ENCODE measurements around the gene SPG21.
"Not testable (repeated sequence)": the region's sequence is repeated elsewhere in the genome, so short reads cannot be mapped to it uniquely, and the experiment has no call there.

The SPG21 gene, protein sequence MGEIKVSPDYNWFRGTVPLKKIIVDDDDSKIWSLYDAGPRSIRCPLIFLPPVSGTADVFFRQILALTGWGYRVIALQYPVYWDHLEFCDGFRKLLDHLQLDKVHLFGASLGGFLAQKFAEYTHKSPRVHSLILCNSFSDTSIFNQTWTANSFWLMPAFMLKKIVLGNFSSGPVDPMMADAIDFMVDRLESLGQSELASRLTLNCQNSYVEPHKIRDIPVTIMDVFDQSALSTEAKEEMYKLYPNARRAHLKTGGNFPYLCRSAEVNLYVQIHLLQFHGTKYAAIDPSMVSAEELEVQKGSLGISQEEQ

DNA sequence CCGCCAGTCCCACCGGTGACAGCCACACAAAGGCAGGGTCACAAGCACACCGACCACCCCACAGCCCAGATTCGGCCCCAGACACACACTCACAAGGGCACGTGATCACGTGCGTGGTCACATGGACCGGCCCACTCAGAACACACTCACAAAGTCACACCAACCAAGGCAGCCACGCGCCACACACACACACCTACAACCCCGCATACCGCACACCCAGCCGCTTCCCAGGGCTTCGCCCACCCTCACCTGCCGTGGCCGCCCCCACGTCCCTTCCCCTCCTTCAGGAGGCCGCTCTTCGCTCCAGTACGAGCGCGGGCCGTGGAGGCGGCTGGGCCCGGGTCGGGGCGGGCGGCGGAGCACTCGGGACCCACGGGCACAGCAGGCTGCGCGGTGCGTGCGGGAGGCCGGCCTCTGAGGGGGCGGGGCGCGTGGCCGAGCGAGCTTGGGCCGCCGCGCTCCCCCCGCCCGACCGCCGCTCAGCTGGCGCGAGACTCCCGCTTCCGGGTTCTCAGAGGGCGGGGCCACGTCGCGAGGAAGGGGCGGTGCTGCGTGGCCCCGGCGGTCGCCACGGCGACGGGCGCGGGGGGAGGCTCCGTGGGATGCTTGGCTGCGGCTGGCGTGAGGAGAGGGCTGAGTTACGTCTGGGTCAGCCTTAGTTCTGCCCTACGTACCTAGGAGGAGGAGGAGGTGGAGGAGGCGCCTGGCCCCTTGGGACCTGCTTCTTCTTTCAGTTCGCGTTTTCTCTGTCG, at the start of gene SPG21:
TSS of gene SPG21 (minus strand) at position 499 of the 752 bp plus-strand sequence. CDS start 6,345 bp downstream, outside the sequence.
- peak; percentile 97 for DNase-seq (ENCODE audit: low spot score)

DNA sequence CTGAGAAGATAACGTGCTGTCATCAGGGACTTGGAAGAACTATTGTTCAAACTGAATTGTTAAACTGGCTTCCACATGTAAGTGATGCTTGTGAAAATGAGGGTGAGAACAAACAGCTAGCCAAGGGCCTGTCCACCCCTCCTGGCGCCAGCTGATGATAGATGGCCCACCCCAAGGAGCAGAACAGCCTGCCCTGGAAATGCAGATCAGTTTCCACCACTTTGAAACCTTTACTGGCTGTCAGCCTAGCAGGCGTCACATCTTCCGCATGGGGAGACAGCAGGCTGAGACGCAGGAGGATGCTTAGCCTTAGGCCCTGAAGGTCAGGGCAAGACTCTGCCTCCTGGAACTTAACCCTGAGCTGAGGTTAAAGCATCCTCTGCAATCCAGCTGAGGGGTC, 49.1 kb upstream of the SPG21 start:
- DNase-seq (ENCODE audit: low spot score): no peak

DNA sequence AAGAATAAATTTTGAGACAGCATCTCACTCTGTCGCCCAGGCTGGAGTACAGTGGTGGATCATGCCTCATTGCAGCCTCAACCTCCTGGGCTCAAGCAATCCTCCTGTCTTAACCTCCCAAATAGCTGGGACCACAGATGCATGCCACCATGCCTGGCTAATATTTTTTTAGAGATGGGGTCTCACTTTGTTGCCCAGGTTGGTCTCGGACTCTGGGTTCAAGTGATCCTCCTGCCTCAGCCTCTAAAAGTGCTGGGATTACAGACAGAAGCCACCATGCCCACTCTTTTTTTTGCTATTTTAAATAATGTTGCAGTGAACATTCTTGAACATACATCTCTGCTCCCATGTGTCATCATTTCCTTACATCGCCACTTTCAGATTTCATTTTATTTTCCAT, 48.7 kb upstream of the SPG21 start:
- no peak for DNase-seq (ENCODE audit: low spot score)

DNA sequence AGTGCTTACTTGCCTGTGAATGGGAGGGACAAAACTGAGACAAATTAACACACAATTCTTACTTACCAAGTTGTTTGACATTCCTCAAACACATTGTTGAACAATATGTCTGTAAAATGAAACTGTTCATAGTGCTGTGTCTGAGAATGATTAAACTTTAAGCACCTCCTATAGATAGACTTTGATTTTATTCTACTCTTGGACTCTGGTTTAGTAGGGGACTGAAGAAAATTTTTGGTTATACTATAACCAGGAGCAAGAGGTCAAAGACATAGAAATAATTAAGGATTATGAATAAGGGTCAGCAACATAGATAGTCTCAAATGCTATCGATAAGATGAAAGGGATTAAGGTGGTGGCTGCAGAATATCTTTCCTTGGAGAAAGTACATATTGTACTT, 47.6 kb upstream of the SPG21 start:
- no peak for DNase-seq (ENCODE audit: low spot score)

DNA sequence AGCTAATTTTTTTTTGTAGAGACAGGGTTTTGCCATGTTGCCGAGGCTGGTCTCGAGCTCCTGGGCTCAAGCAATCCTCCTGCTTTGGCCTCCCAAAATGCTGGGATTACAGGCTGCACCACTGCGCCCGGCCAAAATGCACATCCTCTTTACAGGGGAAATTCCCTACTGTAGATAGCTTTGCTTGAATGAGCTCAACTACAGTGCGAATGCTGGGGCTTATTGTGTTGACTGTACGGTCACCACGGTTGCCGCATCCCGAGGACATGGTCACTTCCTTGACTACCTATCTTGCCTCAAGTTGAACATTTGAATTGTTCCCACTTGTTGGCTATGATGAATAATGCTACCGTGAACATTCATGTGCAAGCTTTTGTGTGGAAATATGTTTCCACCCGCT, 45.0 kb upstream of the SPG21 start:
- DNase-seq (ENCODE audit: low spot score): no peak

DNA sequence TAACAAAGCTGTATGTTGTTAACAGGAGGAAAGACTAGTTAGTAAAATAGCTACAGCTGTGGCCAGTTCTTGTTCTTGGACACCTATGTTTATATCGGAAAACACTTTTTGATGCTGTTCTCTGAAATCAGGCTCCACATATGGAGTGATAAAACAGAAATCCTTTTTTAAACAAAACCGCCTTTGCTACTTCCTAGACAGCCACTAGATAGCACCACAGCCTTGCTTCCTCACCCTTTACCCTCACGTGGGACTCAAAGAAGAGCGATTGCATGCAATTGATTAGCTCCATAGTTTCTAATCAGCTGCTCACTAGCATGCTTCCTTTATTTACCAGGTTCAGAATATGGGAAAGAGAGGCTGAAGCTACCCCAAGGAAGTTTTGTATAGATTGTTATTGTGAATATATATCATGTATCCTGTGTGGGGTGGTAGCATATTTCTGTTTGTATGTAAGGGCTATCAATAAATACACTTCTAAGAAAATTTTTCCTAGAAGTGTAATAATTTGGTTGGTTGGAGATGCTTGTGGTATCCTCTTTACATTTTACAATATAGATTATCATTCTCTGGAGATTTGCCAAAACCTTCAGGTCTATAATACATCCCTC, 44.0 kb upstream of the SPG21 start:
- DNase-seq (ENCODE audit: low spot score): peak; percentile 70

DNA sequence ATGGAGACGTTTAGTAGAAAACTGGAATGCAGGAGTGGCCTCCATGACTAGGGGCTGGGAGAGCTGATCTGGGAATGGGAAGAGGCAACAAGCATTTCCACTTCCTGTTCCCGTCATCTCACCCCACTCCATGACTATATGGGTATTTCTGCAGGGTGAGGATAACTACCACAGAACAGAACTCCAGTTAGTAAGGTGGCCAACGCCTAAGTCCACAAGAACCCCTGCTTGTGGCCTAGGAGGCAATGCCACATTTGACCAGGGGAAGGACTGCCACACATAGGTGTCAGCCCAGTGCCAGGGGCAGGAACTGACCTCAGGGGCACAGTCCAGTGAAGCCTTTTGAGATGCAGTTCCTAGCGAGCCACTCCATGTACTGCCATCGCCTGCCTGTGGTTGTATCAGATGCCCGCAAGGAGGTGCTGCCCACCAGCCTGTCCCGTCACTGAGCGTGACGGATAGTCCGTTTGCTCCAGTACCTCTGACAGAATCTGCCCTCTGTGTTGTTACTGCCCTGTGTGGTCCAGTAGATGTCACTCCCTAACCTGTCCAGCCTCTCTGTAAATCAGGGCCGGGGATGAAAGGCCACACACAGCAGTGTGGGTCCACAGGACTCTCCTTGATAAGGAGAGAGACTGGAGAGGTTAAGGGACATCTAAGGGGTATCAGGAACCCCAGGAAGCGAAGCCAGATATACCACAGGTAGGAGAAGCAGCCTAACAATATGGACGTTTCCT, 43.3 kb upstream of the SPG21 start:
- DNase-seq (ENCODE audit: low spot score): peak; percentile 62

DNA sequence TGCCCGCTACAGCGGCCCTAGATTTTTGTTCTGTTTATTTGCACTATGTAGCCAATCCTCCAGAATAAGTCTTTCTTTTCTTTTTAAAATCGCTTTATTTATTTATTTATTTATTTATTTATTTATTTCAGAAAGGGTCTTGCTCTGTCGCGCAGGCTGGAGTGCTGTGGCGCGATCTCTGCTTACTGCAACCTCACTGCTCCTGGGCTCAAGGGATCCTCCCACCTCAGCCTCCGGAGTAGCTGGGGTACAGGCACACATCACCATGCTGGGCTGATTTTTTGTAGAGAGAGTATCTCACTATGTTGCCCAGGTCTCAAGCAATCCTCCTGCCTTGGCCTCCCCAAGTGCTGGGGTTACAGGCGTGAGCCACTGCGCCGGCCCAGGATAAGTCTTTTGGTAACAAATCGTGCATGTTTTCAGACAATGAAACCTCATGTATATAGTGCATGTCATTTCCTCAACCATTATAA, 40.1 kb upstream of the SPG21 start:
- DNase-seq (ENCODE audit: low spot score): no peak

DNA sequence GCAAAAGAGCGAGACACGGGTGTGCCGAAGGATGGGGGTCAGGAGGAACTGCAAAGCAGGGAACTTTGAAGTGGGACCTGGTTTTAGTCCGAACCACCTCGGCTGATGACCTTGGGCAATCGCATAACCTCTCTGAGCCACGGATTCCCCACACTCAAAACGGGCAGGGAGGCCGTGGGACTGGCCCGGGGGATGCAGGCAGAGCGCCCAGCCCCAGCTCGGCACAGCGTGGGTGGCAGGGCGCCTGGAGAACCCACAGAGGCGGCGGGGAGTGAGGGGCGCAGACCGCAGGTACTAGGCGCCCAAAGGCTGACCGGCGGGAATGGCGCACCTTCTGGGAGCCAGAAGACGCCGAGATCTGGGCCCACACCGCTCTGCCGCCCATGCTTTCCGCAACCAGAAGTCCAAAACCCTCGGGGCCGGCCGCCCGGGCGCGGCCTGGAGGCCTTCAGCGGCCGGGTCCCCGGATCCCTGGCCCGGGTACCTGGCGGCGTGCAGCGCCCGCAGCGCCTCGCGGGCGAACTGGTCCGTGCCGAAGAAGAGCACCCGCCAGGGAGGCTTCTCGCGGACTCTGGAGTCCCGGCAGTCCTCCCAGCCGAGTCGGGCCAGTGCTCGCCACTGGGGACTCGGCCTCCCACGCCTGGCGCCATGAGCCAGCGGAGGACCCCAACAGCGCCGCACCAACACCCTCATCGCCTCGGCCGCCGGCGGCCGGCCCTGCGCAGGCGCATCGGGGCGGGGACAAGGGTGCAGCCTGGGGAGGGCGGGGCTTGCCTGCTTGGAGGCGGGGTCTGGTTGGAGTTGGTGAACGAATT, 39.4 kb upstream of the SPG21 start, which contains the start of gene MTFMT:
TSS of gene MTFMT (minus strand) at position 719 of the 815 bp plus-strand sequence. CDS start at position 693, 26 bp downstream.
- peak; percentile 100 for DNase-seq (ENCODE audit: low spot score)

DNA sequence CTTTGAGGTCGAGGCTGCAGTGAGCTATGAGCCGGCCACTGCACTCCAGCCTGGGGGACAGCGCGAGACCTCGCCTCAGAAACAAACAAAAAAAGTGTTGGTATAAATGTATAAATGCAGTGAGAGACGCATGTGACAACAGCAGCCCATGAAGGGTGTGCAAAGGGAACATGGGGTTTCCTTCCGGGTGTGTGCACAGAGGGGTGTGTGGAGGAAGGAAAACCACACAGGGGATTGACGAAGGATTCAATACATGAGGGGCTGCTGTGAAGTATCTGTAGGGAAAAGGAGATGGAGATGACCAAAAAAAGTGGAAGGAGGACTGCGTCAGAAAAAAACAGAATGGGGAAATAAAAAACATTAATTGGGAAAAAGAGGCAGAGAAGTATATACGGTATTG, 38.6 kb upstream of the SPG21 start:
- no peak for DNase-seq (ENCODE audit: low spot score)

DNA sequence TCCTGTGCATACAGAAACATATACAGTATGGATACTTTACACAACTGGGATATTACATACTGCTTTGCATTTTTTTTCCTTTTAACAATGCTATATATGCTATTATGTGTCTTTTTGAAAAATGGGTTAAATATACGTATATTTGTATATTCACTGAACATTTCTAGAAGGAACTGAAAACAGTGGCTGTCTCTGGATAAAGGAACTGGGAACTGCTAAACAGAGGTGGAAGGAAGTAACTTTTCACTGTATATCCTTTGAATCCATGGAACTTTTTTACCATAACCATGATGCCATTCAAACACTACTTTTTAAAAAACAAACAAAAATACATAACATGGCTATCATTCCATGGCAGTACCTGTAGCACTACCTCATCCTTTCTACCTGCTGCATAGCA, 37.9 kb upstream of the SPG21 start:
- no peak for DNase-seq (ENCODE audit: low spot score)

DNA sequence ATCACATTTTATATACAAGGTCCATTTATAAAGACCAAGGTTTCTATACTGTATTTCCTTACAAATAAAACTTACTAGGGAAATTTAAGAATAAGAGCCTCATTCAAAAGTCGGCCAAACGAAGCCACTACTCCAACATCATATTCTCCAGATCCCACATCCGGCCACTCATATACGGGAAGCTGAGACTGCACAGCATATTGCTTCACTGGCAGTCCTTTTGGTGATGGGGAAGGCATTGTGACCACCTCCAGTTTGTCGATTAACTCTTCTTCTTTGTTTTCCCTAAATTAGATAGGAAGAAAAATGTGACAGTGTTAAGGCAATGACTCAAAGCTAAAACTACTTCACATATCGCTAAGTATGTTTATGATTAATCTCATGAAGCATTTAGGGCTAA, 37.0 kb upstream of the SPG21 start:
- DNase-seq (ENCODE audit: low spot score): no peak

DNA sequence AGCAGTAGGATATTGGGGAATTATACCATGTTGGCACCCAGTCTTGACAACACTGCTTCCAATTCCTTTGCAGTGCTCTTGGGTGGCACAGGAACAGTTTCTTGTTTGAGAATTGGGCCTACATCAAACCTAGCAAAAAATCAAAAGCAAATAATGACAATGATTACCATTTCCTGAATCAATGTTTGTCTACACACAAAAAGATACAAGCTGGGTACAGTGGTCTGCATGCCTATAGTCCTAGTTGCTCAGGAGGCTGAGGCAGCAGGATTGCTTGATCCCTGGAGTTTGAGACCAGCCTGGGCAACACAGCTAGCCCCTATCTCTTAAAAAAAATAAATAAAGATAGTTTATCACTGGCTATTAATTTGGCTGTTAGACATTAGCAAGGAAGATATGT, 31.8 kb upstream of the SPG21 start:
- DNase-seq (ENCODE audit: low spot score): no peak

DNA sequence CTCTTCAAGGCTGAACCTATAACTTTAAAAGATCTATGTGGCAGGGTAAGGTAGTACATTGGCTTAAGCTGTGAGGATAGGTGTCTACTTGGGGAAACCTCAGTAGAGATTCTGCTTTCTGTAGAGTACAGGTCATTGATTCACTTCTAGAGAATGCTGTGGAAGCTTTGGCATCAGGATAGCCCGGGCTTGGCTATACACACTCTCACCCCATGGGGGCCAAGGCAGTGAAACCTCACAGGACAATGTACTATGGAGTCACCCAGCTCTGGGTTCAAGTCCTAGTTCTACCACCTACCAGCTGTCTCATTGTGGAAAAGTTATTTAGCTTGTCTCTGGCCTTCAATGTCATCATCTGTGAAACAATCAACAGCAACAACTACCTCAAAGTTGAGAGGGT, 30.7 kb upstream of the SPG21 start:
- no peak for DNase-seq (ENCODE audit: low spot score)

DNA sequence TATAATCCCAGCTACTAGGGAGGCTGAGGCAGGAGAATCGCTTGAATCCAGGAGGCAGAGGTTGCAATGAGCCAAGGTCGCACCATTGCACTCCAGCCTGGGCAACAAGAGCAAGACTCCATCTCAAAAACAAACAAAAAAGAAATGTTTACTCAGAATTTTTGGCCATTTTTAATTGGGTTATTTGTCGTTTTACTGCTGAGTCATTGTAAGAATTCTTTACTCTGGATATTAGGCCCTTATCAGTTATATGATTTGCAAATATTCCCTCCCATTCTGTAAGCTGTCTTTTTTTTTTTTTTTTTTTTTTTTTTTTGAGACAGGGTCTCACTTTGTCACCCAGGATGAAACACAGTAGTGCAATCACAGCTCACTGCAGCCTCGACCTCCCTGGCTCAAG, 21.5 kb upstream of the SPG21 start:
- DNase-seq (ENCODE audit: low spot score): not testable (repeated sequence)

DNA sequence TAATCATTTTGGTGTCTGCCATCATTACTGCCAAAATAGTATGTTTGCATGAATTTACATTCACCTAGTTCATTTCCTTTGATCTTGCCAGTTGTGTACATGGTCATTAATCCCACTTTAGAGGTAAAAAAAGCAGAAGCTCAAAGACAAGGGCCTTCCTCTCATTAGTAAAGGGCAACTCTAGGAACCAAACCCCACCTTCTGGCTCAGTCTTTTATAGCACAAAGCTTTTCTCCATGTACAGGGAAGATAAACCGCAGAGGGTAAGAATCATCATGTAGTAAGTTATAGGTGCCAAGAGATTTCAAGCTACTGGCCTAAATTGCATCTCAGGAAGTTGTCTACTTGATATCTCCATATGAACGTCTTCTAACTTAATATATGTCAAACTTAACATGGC, 19.3 kb upstream of the SPG21 start:
- DNase-seq (ENCODE audit: low spot score): peak; percentile 19

DNA sequence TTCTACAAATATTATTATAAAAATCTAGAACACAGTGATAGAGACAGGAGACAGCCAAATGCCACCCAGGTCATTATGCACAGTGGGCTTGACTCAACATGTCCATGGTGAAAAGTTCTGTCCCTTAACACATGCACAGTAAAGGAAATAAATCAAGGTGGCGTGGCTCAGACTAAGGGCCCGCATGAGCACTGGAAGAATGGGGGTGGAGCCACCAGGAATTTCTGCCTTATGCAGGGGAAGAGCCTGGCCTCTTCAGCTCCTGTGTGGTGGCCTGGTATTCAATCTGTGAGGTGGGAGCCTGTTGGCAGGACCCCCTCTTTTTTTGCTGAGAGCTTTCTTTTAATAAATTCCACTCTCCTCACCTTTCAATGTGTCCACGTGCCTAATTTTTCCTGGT, 17.2 kb upstream of the SPG21 start:
- DNase-seq (ENCODE audit: low spot score): no peak

DNA sequence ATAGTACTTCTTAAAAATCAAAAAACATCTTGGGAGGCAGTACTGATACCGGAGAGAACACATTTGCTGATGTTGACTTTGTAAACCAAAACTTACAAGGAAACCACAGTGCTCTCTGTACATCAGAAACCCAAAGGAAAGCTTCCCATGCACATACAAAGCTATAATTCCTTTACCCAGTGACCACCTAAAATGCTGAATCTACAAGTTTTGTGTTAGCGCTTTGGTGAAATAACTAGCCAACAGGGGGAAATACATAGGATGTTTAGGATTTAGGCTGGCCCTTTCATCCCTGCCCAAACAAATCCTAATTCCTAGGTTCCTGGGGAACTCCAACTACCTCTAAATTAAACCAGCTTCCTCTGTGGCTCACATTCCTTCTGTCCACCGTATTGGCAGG, 15.3 kb upstream of the SPG21 start:
- no peak for DNase-seq (ENCODE audit: low spot score)

DNA sequence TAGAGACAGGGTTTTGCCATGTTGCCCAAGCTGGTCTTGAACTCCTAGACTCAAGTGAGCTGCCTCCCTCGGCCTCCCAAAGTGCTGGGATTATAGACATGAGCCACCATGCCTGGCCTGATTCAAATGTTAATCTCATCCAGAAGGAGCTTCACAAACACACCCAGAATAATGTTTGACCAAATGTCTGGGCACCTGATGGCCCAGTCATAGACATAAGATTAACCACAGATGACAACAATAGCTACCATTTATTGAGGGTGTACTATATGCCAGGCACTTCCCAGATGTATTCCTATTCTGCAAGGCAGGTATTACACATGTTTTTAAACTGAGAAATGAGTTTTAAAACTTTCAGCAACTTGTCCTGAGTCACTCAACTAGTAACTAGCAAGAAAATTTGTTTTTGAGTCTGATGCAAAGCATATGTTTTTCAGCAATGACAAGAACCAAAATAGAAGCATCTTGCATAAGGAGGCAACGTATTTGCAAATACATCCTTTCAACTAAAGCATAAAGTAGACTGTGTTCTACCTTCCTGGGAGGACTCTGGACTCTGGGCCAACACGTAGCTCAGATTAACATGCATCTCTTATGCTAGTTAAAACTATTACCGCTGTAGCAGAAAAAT, 8.1 kb upstream of the SPG21 start:
- DNase-seq (ENCODE audit: low spot score): peak; percentile 17

DNA sequence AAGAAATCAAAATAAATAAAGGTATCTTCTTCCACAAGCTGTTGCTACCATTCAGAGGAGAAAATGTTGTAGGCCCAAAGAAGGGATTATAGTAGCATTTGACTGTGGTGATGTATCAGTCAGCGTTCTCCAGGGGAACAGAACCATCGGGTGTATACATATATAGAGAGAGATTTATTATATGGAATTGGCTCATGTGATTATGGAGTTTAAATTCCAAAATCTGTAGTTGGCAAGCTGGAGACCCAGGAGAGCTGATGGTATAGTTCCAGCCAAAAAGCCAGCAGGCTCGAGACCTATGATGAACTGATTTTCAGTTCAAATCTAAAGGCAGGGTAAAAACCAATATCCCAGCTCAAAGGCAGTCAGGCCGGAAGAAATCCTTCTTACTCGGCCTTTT, 7.4 kb upstream of the SPG21 start:
- DNase-seq (ENCODE audit: low spot score): no peak

DNA sequence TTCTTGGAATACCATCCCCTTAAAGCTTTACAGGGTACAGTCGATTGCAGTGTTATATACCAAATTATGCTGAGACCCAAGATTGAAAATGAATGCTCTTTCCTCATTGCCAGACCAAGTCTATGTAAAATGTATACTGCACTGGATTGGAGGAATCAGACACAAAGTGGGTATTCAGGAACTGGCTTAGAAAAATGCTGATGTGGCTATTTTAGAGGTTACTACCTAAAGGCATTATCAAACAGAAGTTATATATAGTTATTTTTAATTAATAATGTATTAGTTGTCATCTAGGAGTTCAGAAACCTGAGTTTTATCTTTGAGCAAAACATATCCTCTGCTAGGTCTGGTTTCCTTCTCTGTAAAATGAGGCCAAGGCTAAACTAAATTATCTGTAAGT, 3.6 kb upstream of the SPG21 start:
- DNase-seq (ENCODE audit: low spot score): no peak

Data from AG08395 (cell line).